Stimulated activated CD4-positive, alpha-beta T cell treated with anti-CD3 and anti-CD28 coated beads, Interleukin-1b, Interleukin-23, amount 100 ng/mL, for 4 hours (primary cell): ENCODE results near the gene REXO5.
A peak's percentile ranks its signal among the peaks of the same experiment; 100 is the strongest.
"Not testable (repeated sequence)": the region's sequence is repeated elsewhere in the genome, so short reads cannot be mapped to it uniquely, and the experiment has no call there.

ENCODE experiments used
- DNase-seq, 2 donors: peaks; one replicate each; pipeline ENCODE4 v3.0.0-alpha.2; 2020; ENCODE audit warnings: low read depth in 2 of 2

REXO5 gene

DNA sequence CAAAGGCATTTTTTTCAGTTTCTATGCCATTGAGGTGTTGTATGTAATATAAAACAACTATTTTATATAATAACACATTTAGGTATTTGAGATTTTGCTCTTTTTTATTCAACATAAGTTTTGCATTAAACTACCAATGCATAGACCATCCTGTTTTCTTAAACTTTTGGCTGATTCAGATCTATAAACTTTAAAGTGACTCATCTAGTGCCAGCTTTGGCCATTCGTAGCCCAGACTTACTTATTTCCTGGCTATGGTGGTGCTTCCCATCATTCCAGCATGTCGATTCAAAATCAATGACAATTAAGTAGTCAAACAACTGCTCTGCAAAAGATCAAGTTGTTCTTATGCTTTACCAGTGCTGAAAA is 3.2 kb upstream of the REXO5 start:
- no peak for DNase-seq

DNA sequence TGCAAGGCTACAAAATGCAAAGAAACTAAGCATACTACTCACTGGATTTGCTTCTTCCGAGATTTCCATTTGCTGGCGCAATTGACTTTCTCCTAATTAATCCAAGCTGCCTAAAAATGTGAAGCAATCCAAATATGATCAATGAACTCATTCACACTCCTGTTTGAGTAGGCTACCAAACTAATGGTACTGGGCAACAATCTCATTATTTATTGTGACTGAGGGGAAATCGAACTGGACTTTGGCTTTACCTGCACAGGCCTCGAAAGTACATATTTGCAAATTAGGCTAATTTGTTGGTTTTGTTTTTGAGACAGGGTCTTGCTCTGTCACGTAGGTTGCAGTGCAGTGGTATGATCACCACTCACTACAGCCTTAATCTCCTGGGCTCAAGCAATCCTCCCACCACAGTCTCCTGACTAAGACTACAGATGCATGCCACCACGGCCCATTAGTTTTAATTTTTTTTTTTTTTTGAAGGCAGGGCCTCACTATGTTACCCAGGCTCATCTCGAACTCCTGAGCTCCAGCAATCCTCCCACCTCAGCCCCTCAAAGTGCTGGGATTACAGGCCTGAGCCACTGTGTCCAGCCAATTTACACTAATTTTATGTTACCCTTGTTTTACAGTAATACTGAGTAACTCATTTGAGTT is 2.6 kb upstream of the REXO5 start:
- no peak for DNase-seq

DNA sequence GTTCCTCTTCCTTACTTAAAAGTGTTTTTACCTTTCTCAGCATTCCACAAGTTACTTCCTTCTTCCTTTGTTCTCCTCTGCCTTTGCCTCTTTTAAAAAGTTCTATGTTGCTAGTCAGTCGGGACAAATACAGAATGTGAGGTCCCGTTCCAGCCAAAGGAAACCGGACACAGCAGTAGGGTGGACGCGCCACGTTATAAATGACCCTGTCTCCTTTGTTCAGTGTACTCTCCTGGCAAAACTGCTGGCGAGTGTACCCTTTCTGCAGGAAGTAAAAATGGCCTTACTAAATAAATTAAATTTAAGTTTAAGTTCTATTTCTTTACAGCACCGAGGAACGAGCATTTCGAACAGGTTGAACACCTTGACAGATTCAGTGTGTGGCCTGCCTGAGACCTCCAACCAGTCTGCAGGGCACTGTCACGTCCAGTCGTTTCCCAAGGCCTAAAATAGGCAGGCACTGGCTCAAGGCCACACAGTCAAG is 601 bp upstream of the REXO5 start:
- not testable (repeated sequence) for DNase-seq

DNA sequence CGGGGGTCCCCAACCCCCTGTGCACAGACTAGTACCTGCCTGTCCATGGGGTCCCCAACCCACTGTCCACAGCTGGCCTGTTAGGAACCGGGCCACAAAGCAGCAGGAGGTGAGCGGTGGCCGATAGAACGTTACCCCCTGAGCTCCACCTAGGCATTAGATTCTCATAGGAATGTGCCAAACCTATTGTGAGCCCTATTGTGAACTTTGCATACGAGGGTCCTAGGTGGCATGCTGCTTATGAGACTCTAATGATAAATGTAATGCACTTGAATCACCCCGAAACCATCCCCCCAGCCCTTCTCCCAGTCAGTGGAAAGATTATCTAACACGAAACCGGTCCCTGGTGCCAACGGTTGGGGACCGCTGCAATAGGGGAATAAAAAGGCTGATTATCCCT is 1.5 kb downstream of the REXO5 start:
- DNase-seq: no peak

DNA sequence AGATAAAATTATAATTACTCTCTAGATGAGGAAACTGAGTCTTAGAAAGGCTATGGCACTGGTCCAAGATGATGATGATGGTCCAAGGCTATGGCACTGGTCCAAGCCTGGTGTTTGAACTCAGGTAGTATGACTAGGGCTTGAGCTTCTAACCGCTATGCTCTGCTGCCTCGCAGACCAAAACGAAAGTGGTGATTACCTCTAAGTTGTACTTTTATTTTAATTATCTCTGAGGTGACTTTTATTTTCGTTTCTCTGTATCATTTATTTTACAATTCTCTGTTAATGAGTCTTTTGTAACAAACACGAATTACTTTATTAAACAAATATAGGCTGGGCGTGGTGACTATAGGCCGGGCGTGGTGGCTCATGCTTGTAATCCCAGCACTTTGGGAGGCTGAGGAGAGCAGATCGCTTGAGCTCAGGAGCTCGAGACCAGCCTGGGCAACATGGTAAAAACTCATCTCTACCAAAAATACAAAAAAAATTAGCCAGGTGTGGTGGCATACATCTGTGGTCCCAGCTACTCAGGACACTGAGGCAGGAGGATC is 5.6 kb downstream of the REXO5 start:
- DNase-seq: no peak

DNA sequence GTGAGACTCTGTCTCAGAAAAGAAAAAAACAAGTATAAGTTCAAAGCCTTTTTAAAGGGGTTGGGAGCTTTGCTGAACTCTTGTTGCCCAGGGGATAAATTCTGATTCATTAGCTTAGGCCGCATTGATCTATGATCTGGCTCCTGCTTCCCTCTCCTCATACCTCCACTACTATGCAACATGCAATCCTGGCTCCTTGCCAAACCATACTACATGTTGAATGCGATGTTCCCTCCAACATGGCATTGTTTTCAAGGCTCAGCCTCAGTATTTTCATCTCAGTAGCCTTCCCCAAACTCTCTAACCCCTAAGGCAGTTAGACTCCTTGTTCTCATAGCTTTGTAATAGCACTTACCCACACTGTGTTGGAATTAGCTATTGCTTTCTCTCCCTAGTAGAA is 6.2 kb downstream of the REXO5 start:
- DNase-seq: no peak

DNA sequence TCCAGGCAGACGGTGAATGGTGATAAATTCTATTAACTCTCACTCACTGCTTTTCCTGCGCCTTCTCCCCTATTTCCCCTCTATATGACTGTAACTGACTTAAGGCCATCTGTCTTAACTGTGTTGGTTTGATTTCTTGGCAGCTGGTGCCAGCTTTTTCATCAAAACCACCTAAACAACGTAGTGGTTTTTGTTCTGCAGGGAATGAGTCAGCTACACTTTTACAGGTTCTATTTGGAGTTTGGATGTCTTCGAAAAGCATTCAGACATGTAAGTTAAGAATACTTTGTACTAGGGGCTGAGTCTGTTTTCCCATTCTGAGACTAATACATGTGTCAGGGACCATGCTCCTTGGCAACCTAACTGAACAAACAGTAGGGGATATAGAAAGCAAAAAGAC is 8.5 kb downstream of the REXO5 start:
- DNase-seq: no peak

DNA sequence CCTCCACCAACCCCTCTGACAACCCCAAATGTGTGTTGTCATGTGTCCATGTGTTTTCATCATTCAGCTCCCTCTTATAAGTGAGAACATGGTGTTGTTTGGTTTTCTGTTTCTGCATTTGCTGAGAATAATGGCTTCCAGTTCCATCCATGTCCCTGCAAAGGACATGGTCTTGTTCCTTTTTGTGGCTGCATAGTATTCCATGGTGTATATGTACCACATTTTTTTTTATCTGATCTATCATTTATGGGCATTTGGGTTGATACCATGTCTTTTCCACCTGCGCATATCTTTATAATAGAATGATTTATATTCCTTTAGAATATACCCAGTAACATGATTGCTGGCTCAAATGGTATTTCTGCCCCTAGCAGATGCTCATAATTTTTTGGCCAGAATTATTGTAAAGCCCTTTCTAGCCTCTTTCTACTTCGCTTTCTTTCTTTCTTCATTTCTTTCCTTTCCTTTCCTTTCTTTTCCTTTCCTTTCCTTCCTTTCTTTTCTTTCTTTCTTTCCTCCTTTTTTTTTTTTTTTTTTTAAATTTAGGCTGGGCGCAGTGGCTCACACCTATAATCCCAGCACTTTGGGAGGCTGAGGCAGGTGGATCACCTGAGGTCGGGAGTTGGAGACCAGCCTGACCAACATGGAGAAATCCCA is 12.7 kb downstream of the REXO5 start:
- DNase-seq: no peak

DNA sequence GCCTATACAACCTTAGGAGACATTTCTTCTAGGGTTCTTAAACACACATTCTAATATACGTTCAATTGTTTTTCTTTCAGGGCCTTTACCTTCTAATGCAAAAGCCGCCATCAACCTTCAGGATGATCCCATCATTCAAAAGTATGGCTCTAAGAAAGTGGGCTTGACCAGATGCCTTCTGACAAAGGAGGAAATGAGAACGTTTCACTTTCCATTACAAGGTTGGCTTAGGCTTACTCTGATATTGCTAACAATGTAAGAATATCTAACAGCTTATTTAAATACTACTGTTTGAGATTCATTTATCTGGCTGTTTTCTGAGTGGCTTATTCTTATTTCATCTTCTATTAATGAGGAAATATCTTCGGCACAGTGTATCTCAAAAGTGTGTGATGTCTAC is 15.4 kb downstream of the REXO5 start:
- DNase-seq: no peak

DNA sequence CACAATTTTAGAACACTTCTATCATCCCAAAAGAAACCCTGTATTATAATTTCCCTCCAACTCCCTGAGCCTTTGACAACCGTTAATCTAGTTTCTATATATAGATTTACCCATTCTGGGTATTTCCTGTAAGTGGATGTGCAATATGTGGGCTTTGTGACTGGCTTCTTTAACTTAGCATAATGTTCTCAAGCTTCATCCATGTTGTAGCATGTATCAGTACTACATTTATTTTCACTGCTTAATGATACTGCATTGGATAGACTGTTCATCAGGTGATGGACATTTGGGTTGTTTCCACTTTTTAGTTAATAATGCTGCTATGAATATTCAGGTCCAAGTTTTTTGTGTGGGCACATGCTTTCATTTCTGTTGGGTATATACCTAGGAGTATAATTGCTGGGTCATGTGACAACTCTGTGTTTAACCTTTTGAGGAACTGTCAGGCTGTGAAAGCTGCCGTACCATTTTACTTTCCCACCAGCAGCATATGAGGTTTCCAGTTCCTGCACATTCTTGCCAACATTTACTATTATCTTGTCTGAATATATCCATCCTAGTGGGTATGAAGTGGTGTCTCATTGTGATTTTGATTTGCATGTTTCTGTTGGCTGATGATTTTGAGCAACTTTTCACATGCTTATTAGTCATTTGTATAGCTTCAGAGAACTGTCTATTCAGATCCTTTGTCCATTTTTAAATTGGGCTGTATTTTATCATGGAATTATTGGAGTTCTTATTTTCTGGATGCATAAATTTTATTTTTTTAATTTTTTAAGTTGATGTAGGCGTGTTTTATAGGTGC is 16.4 kb downstream of the REXO5 start:
- no peak for DNase-seq

DNA sequence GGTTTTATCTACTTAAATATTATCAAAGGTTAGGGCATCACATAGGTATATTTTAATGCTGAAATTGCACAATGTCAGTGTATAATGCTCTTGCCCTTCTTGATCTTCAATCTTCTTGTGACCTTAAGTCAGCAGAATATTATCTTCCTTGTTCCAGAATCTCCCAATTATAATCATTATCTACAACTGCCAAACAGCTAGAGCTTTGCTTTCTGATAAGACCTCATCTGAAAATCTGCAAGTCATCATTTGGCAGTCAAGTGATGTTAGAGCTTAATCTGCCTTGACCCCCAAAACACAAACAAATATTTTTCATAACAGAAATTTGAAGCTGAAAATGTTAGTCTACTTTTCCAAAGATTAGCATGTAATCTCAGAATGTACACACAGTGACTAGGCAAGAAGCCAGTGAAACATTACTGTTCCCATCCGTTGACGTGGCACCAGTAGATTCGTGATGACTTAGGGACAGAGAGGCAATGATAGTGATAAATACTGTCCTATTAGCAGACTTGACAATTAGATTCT is 19.8 kb downstream of the REXO5 start:
- DNase-seq: no peak

DNA sequence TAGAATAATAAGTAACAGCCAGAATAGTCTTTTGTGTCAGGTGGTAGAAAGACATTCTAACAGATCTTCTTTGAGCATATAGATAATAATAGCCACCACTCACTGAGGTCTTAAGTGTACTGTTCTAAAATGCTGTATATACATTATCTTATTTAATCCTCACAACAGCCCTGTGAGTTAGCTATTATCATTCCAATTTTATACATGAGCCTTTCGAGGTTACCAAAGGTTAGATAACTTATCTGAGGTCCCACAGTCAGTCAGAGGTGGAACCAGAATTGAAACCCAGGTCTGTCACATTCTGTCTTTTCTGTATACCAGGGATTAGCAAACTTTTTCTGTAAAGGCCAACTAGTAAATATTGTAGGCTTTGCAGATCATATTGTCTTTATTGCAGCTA is 23.2 kb downstream of the REXO5 start:
- no peak for DNase-seq

DNA sequence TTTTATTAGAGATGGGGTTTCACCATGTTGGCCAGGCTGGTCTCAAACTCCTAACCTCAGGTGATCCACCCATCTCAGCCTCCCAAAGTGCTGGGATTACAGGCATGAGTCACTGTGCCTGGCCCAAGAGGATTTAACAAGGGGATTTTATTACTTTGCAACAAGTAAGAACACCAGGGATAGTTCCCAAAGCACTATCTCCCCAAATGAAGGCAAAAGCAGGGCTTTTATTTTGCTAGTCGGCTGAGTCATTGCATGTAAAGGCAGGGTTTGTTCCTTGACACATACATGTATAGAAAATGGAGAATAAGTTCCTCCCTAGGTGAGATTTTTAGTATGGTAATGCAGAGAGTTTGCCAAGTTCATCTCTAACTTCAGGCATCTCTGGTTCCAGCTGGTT is 24.0 kb downstream of the REXO5 start:
- DNase-seq: no peak

DNA sequence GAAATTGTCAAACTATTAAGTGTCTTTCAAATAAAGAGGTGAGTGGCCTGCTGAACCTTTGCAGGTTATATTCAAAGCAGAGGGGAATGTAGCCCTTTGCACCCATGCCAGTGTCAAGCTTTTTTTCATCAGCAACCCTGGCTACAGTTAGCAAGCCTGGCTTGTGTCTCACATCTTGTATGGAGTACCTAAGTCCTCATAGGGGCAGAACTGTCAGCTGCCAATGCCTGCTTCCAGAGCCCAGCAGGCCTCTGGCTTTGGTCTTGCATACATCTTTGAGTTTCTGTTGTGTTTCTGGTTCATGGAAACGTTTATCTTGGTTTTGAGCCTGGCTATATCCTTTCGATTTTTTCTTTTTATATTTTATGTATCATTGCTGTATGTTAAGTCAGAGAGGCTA is 26.8 kb downstream of the REXO5 start:
- DNase-seq: no peak

DNA sequence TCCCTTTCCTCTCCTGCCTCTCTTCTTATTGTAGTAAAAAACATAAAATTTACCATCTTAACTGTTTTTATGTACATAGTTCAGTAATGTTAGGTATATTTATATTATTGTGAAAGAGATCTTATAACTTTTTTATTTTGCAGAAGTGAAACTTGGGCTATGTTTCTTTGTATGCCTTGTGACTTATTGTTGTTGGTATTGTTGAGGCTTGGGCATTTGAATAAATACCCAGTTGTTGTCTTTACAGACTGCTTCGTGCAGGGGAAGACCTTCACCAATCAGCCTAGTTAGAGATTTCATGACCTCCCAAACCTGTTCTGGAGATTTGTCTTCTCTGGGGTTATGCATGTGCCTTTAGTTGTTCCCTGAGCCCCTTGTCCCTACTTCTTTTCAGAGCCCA is 31.9 kb downstream of the REXO5 start:
- no peak for DNase-seq

DNA sequence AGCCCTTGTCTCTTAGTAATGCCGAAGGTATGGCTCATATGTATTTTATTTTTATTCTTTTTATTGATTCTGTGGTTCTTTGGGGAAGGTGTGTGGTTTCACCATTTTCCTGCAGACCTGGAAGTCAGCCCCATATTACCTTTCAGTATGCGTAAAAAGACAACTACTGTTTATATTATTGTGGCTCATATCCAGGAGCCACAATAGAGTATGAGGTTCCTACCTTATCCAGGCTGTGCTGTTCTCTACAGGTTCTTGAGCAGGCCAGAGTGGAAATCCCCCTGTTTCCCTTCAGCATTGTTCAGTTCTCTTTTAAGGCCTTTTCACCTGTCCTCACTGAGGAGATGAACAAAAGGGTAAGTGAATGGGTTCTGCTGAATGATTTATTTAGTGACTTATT is 33.2 kb downstream of the REXO5 start:
- DNase-seq: no peak

DNA sequence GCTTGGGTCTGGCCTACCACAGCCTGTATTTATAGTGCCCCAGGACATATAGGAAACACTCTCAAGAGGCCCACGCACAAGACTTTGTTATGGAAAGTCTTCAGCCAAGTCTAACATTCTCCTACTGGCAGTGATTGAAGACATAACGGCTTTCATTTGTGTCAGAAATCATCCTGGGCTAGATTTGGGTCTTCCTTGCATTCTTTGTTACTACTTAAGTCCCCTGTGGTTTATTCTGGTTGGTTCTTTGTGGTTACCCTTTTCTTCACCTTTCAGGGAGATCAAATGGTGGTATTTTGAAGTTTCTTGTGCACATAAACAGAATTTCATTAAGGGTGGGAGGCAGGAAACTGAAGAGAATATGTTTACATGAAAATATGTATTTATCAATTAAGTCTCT is 37.7 kb downstream of the REXO5 start:
- no peak for DNase-seq

DNA sequence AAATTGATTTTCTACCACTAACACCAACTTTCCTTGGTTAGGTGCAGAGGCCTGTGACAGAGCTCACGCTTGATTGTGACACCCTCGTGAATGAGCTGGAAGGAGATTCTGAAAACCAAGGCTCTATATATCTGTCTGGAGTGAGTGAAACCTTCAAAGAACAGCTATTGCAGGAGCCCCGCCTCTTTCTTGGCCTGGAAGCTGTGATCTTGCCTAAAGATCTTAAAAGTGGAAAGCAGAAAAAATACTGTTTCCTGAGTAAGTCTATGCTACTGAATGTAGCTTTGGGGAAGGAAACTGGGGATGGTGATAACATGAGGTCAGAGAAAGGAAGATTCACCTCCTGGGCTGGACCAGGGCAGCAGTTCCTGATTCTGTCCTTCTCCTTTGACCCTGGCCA is 38.3 kb downstream of the REXO5 start:
- DNase-seq: no peak

DNA sequence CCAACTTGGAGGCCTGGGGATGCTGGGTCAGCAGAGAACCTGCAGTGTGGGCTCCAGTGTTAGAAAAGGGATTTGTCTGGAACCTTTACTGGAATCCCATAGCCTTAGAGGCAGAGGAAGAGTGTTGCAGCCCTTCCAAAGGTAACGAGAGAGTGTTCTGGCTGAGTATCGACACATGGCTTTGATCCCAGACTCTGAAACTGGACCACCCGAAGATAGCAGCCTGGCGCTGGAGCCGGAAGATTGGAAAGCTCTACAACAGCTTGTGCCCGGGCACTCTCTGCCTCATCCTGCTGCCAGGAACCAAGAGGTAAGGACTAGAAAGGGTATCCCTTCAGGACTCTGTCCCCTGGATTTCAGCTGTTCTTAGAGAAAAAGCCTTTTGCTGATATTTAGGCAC is 39.7 kb downstream of the REXO5 start:
- no peak for DNase-seq

DNA sequence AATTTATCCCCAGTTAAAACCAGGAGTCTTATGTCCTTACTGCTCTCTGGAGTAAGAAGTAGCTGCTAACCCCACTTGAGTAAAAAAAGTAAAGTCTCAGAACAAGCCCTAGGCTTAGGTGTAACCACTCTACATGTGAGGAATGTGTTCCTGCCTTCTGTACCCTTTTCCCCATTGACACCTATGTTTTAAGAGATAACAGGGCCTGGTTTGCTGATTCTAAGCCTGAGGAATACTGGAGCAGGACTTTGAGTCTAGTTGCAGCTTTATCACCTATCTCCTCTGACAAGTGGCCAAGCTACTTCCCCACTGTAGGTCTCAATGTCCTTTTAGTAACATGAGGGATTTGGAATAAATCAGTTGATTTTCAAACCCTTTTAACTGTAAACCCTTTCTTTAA is 40.2 kb downstream of the REXO5 start:
- no peak for DNase-seq

DNA sequence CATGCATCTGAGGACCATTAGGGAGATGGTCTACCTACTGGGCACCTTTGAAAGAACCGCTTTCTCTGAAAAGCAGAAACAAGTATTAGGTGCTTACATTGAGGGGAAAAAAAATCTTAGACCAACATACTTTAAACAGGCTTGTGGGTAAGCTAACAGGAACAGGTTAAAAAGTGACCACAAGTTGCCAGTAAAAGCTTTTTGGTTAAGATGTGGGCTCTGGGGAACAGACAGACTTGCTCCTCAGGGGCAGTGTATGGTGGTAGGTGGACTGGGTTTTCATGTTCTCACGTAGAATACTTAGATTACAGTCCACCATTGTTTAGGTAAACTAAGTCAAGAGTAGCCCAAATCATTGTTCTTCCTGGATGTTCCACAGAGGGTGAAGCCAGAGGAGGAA is 41.2 kb downstream of the REXO5 start:
- DNase-seq: no peak

DNA sequence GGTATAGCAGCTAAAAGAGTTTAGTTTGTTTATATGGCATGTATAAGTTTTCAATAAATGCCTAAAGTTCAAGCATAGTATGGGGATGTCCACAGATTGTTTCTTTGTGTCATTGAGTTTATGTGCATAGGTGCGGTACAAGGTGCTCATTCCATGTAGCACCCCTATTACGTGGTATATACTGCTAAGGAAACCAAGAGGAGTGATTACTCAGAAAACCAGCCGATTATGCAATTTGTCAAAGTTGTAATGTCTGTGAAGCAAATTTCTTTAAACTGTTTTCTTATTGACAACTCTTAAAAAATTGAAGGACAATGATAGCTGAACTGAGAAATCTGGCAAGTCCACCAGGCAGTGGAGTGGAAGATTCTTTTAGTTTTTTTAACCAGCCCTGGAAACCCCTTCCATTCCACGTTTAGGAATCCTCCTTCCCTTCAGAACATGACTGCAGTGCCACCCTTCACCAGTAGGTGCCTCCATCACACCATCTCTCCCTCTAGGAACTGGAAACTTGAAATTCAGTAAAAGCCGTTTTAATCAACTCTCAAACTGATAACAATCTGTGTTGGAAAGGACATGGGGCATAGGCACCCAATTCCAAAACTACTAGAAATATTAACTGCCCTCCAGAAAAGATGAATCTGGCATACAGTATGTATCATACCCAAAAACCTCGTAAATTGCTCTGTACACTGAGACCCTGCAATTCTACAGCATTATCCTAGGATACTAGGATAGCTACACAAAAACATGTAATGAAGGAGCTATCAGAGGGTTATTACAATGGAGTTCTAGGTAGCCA is 43.5 kb downstream of the REXO5 start:
- peak; percentile 61 to 65 for DNase-seq
